Breast epithelium (tissue), 3 donors: ENCODE results near the gene F2R.

Source experiments
- CTCF ChIP-seq, 3 donors: fragments of 450-650 bp; IDR thresholded peaks; one replicate each; pipeline ENCODE4 v1.5.1; 2016 to 2017; ENCODE audit warnings: antibody characterized with exemption in 3 of 3, mild to moderate bottlenecking in 3 of 3, moderate library complexity in 3 of 3
- POLR2A ChIP-seq: fragments of 450-650 bp; IDR thresholded peaks from one replicate; pipeline ENCODE4 v1.6.1; 2016; ENCODE audit warnings: antibody characterized with exemption, mild to moderate bottlenecking, moderate library complexity

- TF ChIP-seq CTCF (IDR thresholded peaks at IDR 0.05): no peak
- TF ChIP-seq POLR2A: no peak
These were observed 8.0 kb downstream of the F2R start for GRCh38 chr5:76723906-76724305.
